GM18858 (cell line): ENCODE data around the gene RASA2.
"Not testable (repeated sequence)": the region's sequence is repeated elsewhere in the genome, so short reads cannot be mapped to it uniquely, and the experiment has no call there.

Experiments used
- ATAC-seq: cut with Tn5 transposase; IDR thresholded peaks from one replicate; pipeline ENCODE4 v1.9.1; 2021; ENCODE audit not compliant: unreplicated experiment

The RASA2 gene

GRCh38 chr3:141456301-141456625 lies 30.6 kb upstream of the RASA2 start:
- ATAC-seq = no peak

GRCh38 chr3:141457624-141458236 lies 29.1 kb upstream of the RASA2 start:
- ATAC-seq = no peak

GRCh38 chr3:141459008-141459407 lies 27.8 kb upstream of the RASA2 start:
- ATAC-seq = no peak

GRCh38 chr3:141460097-141460704 lies 26.6 kb upstream of the RASA2 start:
- ATAC-seq = peak; percentile 89

GRCh38 chr3:141462176-141462859 lies 24.5 kb upstream of the RASA2 start:
- ATAC-seq = no peak

GRCh38 chr3:141465221-141465620 lies 21.6 kb upstream of the RASA2 start:
- ATAC-seq = no peak

- no peak for ATAC-seq
These were observed 20.1 kb upstream of the RASA2 start for GRCh38 chr3:141466633-141467169.

GRCh38 chr3:141469720-141470119 lies 17.1 kb upstream of the RASA2 start:
- no peak for ATAC-seq

GRCh38 chr3:141471160-141471559 lies 15.7 kb upstream of the RASA2 start:
- no peak for ATAC-seq

GRCh38 chr3:141476033-141476432 lies 10.8 kb upstream of the RASA2 start:
- ATAC-seq = no peak

GRCh38 chr3:141477224-141477623 lies 9.6 kb upstream of the RASA2 start:
- ATAC-seq = no peak

- no peak for ATAC-seq
These were observed 8.7 kb upstream of the RASA2 start for GRCh38 chr3:141478139-141478538.

GRCh38 chr3:141478840-141479239 lies 8.0 kb upstream of the RASA2 start:
- ATAC-seq = not testable (repeated sequence)

- ATAC-seq = no peak
These were observed 4.4 kb upstream of the RASA2 start for GRCh38 chr3:141482245-141482922.

GRCh38 chr3:141484701-141485287 lies 2.0 kb upstream of the RASA2 start:
- no peak for ATAC-seq

- ATAC-seq = no peak
These were observed 959 bp upstream of the RASA2 start for GRCh38 chr3:141485641-141486495.

- ATAC-seq = no peak
These were observed 406 bp upstream of the RASA2 start for GRCh38 chr3:141486496-141486745.

GRCh38 chr3:141487521-141488252 lies 860 bp downstream of the RASA2 start:
- ATAC-seq = peak; percentile 65

- no peak for ATAC-seq
These were observed 2.4 kb downstream of the RASA2 start for GRCh38 chr3:141489203-141489602.

- ATAC-seq = no peak
These were observed 4.3 kb downstream of the RASA2 start for GRCh38 chr3:141491081-141491480.
